Stimulated activated CD4-positive, alpha-beta T cell treated with anti-CD3 and anti-CD28 coated beads, Interleukin-15, amount 100 ng/mL, for 1 hour (primary cell): ENCODE results near the gene FKBP10.
"Not testable (repeated sequence)": the region's sequence is repeated elsewhere in the genome, so short reads cannot be mapped to it uniquely, and the experiment has no call there.

Experiments
- DNase-seq, 2 donors: peaks; one replicate each; pipeline ENCODE4 v3.0.0-alpha.2; 2020; ENCODE audit warnings: low read depth in 1 of 2, low spot score in 1 of 2

The FKBP10 gene

GRCh38 chr17:41812381-41813151 lies at the start of gene FKBP10:
TSS of gene FKBP10 (plus strand) at chr17:41813004. CDS start at chr17:41813035, 31 bp downstream.
- peak in 1 of 2 donors; percentile 17 for DNase-seq

- no peak for DNase-seq
These were observed 49.5 kb upstream of the FKBP10 start for GRCh38 chr17:41763327-41763726.

- DNase-seq = no peak
These were observed 46.7 kb upstream of the FKBP10 start for GRCh38 chr17:41766135-41766534.

DNA sequence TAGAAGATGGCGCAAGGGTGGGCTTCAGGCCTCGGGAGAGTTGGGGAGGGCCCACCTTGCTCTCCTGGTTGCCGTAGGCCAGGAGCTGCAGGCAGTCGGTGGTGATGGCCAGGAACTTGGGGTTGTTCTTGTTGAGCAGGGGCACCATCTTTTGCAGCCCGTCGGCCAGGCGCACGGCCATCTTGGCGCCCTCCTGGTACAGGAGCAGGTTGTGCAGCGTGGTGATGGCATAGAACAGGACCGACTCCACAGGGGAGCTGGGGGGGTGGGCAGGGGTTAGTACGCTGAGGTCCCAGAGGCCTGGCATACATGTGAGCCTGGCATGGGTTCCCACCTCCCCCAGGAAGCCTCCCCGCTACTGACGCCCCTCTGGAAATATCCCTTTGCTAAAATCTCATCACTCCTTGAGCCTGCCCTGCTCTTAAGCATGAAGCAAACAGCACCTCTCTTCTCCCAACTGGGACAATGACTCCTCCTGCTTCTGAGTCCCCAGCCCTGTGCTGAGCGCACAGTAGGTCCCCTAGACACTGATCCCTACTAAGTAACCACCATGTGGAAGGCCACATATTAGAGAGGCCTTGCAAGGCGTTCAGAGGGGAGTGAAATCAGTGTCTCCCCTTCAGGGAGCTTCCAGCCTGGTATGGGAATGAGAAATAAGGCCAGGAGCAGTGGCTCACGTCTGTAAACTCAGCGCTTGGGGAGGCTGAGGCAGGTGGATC lies 45.3 kb upstream of the FKBP10 start:
- DNase-seq = no peak

DNA sequence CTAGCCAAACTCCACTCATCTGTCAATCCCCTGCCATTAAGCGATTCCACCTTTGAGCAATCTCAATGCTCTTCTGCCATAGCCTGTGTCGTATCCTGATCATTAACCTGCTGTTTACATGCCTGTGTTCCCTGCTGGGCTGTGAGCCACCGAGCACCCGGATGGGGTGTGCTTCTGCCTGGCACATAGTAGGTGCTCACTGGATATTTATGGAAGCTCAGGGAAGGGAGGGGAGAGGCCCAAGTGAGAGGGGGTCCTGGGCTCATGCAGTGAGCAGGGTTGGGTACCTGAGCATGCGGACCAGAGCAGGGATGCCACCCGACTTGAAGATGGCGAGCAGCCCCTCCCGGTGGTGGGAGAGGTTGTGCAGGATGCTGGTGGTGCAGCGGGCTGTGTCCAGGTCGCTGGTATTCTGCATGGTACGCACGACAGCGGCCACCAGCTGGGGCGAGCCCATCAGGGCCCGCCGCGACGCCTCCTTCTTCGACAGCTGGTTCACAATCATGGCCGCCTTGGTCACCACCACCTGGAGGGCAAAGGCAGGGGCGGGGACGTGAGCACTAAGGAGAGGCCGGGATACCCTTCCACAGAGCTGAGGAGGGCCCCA lies 44.0 kb upstream of the FKBP10 start:
- no peak for DNase-seq

- DNase-seq = no peak
These were observed 43.4 kb upstream of the FKBP10 start for GRCh38 chr17:41769346-41769862.

DNA sequence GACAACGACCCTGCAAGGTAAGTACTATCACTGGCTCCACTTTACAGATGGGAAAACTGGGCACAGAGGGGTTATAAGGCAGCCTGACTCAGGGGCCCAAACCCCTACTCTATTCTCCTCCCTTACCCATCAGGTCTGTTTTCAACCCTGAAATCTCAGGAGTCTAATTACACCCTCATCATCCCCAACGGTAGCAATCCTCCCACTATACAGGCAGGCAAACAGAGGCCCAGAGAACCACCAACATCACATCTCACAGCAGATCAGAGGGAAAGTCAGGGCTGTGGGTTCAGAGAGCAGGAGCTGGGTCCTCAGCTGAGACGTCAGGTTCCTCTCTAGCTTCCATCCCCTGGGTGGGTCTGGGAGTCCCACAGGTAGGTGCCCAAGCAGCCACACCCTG lies 42.8 kb upstream of the FKBP10 start:
- DNase-seq = no peak

DNA sequence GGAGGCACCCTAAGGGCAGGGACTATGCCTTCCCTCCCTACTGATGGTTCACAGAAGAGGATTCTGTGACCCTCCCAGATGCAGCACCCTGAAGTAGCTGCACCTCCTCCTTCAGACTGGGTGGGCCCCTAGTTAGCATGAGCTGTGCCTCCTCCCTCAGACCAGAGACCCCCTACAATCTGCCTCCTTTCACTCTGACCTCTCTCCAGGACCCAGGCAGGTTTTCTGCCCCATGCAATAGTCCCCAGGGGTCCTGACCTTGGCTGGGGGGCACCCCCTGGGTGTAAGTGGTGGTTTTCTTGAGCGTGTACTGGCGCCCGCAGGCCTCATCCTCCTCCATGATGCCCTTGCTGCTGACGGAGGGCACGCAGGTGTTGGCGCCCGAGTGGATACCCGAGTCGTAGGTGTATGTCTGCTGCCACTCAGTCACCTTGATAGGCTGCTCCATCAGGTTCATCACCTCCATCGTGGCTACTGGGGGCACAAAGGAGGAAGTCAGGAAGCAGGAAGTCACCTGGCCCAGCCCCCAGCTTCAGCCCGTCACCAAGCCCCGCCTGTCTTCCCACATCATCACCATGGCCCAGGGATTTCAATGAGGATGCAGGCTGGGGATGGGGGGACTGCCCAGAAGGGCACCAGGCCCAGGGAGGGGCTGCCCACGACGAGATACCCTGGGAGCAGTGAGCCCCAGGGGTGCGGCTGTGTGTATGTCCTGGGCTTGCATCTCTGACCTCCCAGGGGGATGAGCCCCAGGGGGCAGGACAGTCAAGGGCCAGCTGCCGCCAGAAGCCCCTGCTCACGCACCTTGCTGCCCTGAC lies 41.2 kb upstream of the FKBP10 start:
- DNase-seq = no peak

DNA sequence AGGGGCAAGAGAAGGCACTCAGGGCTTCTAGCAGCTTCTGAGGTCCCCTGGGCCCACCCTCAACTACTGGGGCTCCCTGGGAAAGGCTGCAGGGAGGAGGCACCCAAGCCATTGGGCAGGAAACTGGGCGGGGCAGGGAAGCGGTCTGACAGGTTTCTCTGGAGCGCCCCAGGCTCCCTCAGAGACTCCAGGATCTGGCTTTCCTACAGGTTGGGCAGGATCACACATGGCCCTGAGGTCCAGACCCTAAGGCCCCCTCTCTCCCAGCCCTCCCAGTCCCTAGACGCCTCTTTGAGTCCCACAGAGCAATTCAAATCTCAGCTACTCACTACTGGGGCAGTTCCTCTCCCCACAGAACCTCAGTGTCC lies 40.6 kb upstream of the FKBP10 start:
- DNase-seq = no peak

DNA sequence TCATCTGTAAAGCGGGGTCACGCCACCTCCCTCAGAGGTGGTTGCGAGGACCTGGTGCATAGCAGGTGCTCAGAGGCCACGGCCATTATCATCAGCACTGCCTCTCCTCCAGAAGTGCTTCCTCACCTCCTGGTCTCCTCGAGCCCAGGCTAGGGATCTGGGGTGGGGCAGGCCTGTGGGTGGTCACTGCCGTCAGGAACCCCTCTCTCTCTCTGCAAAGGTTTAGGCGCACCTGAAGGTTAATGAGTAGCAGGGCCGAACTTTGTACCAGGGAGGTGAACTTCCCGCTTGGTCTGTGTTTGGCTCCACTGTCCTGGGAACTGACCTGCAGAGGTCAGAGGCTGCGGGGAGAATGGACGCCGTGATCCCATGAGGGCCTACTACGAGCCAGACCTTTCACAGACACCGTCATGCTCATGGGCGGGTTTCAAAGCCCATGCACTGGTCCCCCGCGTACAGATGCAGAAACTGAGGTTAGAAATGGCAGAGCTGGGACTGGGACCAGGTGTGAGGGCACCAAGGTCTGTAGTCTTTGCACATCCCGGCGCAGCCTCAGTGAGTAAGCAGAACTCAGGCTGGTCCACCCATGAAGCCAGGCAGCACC lies 40.1 kb upstream of the FKBP10 start:
- no peak for DNase-seq

DNA sequence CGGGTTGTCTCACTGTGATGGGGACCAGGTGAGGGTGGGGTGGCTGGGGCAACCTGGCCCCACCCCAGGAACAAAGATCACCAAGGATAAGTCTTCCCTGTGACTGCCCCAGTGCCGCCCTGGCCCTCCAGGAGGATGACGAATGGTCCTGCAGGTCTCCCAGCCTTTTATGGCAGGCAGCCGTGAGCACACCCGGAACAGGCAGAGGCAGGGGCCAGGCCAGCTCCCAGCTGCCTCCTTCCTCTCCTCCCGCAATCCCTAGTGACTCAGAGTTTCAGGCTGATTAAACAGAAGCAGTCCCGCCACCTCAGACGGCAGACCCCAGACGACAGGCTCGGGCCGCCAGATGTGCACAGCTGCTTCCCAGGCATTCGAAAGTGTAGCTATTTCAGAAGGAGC lies 39.6 kb upstream of the FKBP10 start:
- no peak for DNase-seq

- DNase-seq = no peak
These were observed 39.0 kb upstream of the FKBP10 start for GRCh38 chr17:41773731-41774193.

DNA sequence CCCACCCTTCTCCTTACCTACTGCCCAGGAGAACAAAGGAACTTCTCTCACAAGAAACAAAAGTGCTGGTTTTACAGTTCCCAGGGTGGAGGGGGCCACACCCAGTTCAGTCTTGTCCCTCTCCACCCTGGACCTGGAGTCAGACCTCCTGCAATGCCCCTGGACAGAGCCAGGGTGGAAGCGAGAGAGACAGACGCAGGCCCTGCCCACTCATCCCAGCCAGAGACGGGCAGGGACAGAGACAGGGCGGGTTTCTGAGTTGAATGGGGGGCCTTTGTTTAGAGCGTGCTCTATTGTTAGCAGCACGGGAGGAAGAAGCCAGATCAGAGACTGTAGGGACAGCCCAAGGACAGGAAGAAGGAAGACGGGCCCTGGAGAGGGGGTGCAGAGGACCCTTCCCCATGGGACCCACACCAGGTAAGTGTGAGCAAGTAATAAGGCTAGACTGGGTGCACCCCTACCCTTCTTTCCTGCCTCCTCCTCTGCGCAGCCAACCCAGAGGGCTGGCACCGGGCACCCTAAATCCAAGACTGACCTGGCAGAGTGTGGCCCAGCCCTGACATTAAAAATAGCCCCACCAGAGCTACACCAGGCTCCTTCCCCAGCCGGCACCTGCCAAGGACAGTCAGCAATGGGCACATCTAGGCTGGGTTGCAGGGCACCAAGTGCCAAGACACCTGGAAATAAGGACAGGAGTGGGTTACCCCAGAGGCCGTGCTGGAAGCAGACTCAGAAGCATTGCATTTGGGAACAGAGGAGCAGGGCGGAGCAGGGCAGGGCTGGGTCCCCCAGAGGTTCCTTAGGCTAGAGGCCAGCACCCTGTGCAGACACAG lies 37.2 kb upstream of the FKBP10 start:
- DNase-seq = no peak

DNA sequence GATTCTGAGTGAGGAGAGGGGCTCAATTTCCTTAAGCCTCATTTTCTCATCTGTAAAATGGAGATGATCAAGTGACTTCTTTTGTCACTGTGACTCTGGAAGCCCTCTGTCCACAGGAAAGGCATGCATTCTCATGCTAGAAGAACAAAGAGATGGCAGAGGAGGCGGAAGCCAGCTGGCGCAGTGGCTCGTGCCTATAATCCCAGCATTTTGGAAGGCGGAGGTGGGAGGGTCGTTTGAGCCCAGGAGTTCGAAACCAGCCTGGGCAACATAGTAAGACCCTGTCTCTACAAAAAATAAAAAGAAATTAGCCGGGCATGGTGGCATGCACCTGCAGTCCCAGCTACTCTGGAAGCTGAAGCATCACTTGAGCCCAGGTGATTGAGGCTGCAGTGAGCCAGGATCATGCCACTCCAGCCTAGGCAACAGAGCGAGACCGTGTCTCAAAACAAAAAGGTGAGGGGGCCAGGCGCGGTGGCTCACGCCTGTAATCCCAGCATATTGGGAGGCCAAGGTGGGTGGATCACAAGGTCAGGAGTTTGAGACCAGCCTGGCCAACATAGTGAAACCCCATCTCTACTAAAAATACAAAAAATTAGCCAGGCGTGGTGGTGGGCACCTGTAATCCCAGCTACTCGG lies 36.4 kb upstream of the FKBP10 start:
- DNase-seq = not testable (repeated sequence)

- DNase-seq = no peak
These were observed 35.6 kb upstream of the FKBP10 start for GRCh38 chr17:41777157-41777573.

- DNase-seq = no peak
These were observed 35.1 kb upstream of the FKBP10 start for GRCh38 chr17:41777574-41778188.

DNA sequence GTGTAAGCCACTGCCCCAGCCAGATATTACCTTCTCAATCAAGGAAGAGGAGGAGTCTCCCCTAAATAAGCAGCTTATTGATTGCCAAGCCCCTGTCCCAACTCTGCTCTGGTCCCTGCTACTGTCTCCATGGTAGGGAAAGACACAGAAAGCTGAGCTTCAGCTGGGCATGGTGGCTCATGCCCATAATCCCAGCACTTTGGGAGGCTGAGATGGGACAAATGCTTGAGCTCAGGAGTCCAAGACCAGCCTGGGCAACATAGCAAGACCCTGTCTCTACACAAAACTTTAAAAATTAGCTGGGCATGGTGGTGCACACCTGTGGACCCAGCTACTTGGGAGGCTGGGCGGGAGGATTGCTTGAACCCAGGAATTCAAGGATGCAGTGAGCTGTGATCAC lies 32.9 kb upstream of the FKBP10 start:
- DNase-seq = no peak

DNA sequence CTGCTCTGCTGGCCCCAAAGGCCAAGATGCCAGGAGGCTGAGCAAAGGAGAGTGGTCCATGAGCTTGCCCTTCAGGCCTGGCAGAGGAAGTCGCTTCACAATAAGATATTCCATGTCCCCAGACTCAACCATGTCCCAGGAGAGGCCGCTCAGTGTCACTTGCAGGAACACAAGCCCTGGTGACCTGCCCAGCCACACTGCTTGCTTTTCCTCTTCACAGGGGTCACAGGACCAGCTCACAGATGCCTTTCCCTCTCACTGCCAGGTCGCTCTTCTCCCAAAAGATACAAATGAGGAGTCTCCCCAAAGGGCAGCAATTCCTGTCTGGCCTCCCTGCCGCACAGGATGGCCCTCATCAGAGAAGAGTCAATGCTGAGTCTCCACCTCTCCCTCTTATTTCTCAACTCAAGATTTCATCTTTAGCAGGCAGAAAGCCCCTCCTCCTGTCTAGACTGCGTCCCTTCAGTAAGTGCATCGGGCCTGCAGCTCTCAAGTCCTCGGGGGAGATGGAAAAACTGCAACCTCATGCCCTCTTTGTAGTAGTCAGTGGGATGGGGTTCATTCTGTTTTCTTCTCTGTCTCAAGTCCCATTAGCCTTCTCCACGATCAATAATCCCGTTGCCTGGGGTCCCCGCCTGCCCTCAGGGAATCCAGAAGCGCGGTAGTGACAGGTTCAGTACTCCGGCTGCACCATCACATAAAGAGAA lies 31.2 kb upstream of the FKBP10 start:
- no peak for DNase-seq
